ENCODE data around the gene PAN3.

DNA sequence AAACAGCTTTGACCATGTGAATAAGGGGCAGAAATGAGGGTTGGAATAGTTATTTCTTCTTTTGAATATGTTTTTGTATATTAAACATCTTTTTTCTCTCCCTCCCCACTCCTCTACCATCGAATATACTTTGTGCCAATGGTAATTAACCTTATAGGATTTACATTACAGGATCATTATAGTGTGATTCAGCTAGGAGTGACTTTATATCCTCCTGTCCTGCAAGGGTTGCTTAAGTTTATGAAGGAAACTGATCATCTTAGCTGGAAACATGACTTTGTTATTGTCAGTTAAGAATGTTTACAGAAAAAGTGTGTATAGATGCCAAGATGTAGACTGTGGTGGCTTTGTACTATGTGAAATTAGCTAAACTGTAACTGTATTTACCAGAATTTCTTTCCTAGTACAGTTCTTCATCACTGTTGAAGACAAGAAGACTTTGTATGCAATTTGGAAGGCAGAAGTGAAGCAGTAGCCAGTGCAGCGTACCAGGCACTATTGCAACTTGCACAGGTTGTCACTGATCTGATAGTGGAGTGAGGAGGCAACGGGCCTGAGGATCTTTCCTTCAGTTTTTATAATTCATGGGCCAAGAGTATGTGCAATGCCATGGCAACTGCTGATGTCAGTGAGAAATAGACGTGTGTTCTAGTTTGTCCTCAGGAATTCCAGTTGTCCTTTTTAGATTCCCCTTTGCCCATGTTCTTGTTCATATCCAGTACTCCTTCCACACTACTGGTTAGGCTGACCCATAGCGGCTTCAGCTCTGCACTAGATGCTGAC, 8.2 kb upstream of the PAN3 start:
- TF ChIP-seq, protein P1, sequence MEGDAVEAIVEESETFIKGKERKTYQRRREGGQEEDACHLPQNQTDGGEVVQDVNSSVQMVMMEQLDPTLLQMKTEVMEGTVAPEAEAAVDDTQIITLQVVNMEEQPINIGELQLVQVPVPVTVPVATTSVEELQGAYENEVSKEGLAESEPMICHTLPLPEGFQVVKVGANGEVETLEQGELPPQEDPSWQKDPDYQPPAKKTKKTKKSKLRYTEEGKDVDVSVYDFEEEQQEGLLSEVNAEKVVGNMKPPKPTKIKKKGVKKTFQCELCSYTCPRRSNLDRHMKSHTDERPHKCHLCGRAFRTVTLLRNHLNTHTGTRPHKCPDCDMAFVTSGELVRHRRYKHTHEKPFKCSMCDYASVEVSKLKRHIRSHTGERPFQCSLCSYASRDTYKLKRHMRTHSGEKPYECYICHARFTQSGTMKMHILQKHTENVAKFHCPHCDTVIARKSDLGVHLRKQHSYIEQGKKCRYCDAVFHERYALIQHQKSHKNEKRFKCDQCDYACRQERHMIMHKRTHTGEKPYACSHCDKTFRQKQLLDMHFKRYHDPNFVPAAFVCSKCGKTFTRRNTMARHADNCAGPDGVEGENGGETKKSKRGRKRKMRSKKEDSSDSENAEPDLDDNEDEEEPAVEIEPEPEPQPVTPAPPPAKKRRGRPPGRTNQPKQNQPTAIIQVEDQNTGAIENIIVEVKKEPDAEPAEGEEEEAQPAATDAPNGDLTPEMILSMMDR (IDR thresholded peaks at IDR 0.05): no peak
- no peak for TF ChIP-seq POLR2A (IDR thresholded peaks at IDR 0.05)
- TF ChIP-seq POLR2AphosphoS5 (IDR thresholded peaks at IDR 0.05): no peak
- no peak for TF ChIP-seq EP300 (IDR thresholded peaks at IDR 0.05)

All from sigmoid colon (tissue), 4 donors.